HCT116 (cell line): ENCODE measurements around the gene RAB4A.

Experiments
- CEBPB ChIP-seq: IDR thresholded peaks from 2 replicates; pipeline ENCODE4 v1.6.1; 2012; ENCODE audit warnings: low read depth
- CTCF ChIP-seq, 3 experiments: fragments of 200-600 bp in 1 of 3; sonication (generic) in 1 of 3; IDR thresholded peaks in 2 of 3; conservative IDR thresholded peaks in 1 of 3; 2 replicates each; pipeline ENCODE4 v1.5.1; 2012 to 2017; ENCODE audit warnings: low read depth in 2 of 3, low read length in 2 of 3, antibody characterized with exemption in 1 of 3, borderline replicate concordance in 1 of 3, control low read depth in 1 of 3, mild to moderate bottlenecking in 1 of 3, mixed read lengths in 1 of 3, mixed run types in 1 of 3, moderate library complexity in 1 of 3; ENCODE audit not compliant: insufficient read depth in 1 of 3
- EZH2 ChIP-seq: fragments of 200-600 bp; sonication (generic); IDR thresholded peaks from 2 replicates; pipeline ENCODE4 v1.6.1; 2017; ENCODE audit warnings: antibody characterized with exemption, mixed run types
- FOSL1 ChIP-seq: IDR thresholded peaks from 2 replicates; pipeline ENCODE4 v1.6.1; 2012; ENCODE audit warnings: low read depth
- MAX ChIP-seq: IDR thresholded peaks from 2 replicates; pipeline ENCODE4 v1.6.1; 2012
- POLR2A ChIP-seq: IDR thresholded peaks from 2 replicates; pipeline ENCODE4 v1.7.0; 2011; ENCODE audit warnings: borderline replicate concordance; ENCODE audit not compliant: insufficient read depth, insufficient read length; ENCODE audit errors: extremely low read depth
- POLR2AphosphoS5 ChIP-seq: IDR thresholded peaks from 2 replicates; pipeline ENCODE4 v1.6.1; 2011; ENCODE audit warnings: mild to moderate bottlenecking, low read depth, low read length, moderate library complexity
- RAD21 ChIP-seq: IDR thresholded peaks from 2 replicates; pipeline ENCODE4 v1.6.1; 2012; ENCODE audit warnings: low read depth, mild to moderate bottlenecking
- REST ChIP-seq: IDR thresholded peaks from 2 replicates; pipeline ENCODE4 v1.6.1; 2012; ENCODE audit warnings: low read depth
- ZNF274 ChIP-seq: fragments of 200-500 bp; sonication (Bioruptor generic); IDR thresholded peaks from 2 replicates; pipeline ENCODE4 v1.6.1; 2014; ENCODE audit warnings: mild to moderate bottlenecking, low read depth, low read length, inconsistent platforms

DNA sequence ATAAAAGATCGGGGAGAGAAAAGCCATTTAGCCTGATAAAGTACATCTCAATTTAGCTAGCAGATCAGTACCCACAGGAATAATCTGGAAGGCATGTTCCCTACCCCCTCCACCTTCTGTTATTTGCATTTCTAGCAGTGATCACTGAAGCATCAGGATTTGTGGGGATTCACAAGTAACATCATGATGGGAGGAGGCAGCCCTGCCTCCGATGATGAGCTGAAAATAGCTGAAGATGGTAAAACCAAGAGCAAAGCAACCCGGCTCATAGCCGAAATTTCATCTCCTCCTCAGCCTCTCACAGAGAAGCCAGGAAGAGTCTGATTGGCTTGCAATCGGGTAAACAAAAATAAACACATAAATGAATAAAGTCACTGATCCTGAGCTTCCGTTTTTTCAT, 69.6 kb downstream of the RAB4A start:
- TF ChIP-seq ZNF274, result no peak
- no peak for TF ChIP-seq CEBPB
- no peak for TF ChIP-seq CTCF (IDR thresholded peaks at IDR 0.05 in 2 of 3, conservative IDR thresholded peaks at IDR 0.05 in 1 of 3; ENCODE audit: borderline replicate concordance in 1 of 3, insufficient read depth in 1 of 3, low read depth in 2 of 3, low read length in 2 of 3)
- no peak for TF ChIP-seq REST
- TF ChIP-seq EZH2, result no peak
- TF ChIP-seq FOSL1, result no peak
- no peak for TF ChIP-seq RAD21
- no peak for TF ChIP-seq POLR2A
- TF ChIP-seq MAX, result no peak
- TF ChIP-seq POLR2AphosphoS5, result no peak
